ENCODE results near the gene SAPCD1.
A peak's percentile ranks its signal among the peaks of the same experiment; 100 is the strongest.
"Not testable (repeated sequence)": the region's sequence is repeated elsewhere in the genome, so short reads cannot be mapped to it uniquely, and the experiment has no call there.

Gene SAPCD1

DNA sequence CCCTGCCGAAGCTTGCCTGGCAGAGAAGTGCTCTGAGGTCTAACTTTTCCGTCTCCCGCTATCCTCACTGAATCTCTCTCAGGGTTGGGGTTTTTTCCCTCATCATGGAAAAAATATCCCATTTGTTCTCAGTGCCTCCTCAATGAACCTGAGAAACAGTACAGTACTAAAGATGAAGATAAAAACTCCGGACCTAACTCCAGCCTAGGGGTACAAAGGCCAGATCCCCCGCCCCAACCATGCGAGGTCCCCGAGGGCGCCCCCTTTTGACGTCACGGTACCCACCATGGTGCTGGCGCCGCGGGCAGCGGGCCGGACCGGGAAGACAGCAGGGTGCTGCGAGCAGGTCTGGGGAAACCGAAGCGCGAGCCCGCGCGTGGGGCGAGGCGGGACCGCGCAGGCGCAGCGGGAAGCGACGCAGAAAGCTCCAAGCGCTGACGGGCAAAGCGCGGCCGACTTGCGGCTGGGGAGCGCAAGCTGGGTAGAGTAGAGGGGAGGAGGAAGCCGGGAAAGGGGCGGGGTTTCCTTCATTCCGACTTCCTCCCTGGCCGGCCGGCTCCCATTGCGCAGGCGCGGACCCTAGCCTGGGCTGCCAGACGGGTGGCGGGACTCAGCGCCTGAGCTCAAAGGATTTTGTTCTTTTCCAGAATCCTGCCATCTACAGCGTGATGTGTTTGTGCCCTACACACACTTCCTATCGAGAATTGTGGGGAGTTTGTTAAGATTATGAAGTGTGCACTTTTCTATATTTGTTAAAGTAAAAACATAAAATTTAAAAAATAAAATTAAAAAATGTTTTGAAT, 44.2 kb downstream of the SAPCD1 start, which contains the start of gene LSM2:
Gene LSM2 (minus strand): TSS at position 497 of the 803 bp plus-strand sequence. CDS start 209 bp downstream, at position 288.
- DNase-seq: peak; percentile 89

DNA sequence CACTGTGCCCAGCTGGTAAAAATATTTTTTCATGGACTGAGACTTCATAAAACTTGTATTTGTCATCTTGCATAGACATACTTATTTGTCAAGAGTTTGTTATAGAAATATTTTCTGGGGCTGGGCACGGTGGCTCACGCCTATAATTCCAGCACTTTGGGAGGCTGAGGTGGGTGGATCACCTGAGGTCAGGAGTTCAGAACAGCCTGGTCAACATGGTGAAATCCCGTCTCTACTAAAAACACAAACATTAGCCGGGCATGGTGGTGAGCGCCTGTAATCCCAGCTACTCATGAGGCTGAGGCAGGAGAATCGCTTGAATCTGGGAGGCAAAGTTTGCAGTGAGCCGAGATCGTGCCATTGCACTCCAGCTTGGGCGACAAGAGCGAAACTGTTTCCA, 46.1 kb downstream of the SAPCD1 start:
- not testable (repeated sequence) for DNase-seq

DNA sequence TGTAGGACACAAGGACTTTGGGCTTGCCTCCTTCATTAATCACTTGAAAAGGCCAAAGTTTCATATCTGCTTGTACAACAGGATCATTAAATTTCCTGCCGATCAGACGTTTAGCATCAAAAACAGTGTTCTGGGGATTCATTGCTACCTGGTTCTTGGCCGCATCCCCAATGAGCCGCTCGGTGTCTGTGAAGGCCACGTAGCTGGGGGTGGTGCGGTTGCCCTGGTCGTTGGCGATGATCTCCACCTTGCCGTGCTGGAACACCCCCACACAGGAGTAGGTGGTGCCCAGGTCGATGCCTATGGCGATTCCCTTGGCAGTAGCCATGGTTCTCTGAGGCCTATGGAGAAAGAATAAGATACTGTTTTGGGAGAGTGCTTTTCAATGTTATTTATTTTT, 49.2 kb downstream of the SAPCD1 start:
- no peak for DNase-seq

DNA sequence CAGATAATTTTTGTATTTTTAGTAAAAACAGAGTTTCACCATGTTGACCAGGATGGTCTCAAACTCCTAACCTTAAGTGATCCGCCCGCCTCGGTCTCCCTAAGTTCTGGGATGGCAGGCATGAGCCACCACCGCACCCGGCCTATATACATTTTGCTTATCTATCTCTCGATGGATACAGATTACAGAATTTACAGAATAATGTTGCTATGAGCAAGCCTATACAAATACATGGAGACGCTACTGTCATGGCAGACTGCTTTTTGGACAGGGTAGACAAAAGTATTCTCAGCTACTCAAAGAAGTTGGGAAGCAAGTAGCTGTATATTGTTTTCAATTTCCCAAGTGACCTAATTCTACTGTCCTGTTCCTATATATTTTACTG, 51.0 kb downstream of the SAPCD1 start:
- no peak for DNase-seq

Data from SHP77 treated with DMSO at 0.1 percent for 48 hours (cell line).